Measurements from ENCODE around the gene FRMD6. TPM values are rescaled to one million over a fixed set of nuclear protein-coding genes. Genes with fewer than 3 reads are reported as not detected.

The FRMD6 gene
- polyA plus RNA-seq, 1 experiment: 507 TPM

GRCh38 chr14:51653079-51653774 is 1.5 kb downstream of the FRMD6 start:
- peak; percentile 46 for DNase-seq (ENCODE audit: low read depth)
- H3K36me3 ChIP-seq (ENCODE audit: control insufficient read depth, insufficient read depth, low read length): peaks cover 5% of the 10 kb centered on the region
- TF ChIP-seq, protein P1, sequence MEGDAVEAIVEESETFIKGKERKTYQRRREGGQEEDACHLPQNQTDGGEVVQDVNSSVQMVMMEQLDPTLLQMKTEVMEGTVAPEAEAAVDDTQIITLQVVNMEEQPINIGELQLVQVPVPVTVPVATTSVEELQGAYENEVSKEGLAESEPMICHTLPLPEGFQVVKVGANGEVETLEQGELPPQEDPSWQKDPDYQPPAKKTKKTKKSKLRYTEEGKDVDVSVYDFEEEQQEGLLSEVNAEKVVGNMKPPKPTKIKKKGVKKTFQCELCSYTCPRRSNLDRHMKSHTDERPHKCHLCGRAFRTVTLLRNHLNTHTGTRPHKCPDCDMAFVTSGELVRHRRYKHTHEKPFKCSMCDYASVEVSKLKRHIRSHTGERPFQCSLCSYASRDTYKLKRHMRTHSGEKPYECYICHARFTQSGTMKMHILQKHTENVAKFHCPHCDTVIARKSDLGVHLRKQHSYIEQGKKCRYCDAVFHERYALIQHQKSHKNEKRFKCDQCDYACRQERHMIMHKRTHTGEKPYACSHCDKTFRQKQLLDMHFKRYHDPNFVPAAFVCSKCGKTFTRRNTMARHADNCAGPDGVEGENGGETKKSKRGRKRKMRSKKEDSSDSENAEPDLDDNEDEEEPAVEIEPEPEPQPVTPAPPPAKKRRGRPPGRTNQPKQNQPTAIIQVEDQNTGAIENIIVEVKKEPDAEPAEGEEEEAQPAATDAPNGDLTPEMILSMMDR (IDR thresholded peaks at IDR 0.05; ENCODE audit: insufficient read depth, low read depth, low read length): 0 out of 2 replicates have a peak, but pooled peaks have one; percentile 14
- CTCF ChIA-PET: interaction anchor here (0.8 to 3.4 kb wide), 23 partner anchors 11 to 371 kb away, joined by 3 to 25 read pairs (median 4); no protein-coding TSS in a partner anchor
- H3K4me3 ChIP-seq (ENCODE audit: low read depth, low read length): peak overlapping the region; percentile 87
- POLR2A ChIA-PET: interaction anchor here (0.6 to 0.8 kb wide), 6 partner anchors 46 to 370 kb away, joined by 3 to 8 read pairs (median 4); no protein-coding TSS in a partner anchor
- no peaks in the 10 kb centered on the region for H3K27me3 ChIP-seq (ENCODE audit: control insufficient read depth, insufficient read depth, low read length)

DNA sequence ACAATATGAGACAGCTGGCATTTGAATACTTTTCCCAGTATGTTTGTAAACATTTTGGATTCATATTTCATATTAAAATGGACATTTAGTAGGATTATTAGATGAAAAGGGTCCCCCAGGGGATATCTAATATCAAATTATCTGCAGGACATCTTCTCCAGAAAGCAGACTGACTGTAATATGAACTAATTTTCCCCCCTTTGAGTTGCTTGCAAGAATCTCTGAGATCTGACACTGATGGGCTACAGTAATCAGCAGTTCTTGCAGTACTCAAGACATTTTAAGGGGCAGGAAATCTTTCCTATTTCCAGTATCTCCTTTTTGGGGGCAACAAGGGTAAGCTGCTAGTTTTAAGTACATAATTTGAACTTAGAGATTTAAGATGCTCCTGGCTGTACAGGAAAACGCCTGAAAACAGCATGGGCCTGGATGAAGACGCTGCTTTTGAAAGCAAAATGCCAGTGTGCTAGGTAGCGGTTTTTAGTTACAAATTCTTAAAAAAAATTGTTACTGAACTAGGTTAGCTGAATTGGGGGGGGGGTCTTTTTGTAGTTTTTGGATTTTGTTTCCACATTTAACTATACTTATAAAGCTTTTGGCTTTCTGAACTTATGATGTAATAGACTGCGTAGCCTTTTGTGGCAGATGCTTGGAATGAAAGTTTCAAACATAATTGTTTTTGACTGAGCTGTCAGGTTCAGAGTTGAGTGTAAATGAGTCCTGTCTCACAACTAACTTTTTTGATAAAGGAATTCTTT is 2.2 kb downstream of the FRMD6 start:
- DNase-seq (ENCODE audit: low read depth): no peak
- H3K36me3 ChIP-seq (ENCODE audit: control insufficient read depth, insufficient read depth, low read length): peaks cover 5% of the 10 kb centered on the region
- POLR2A ChIA-PET: interaction anchor here (0.6 kb wide), 2 partner anchors 84 to 371 kb away, joined by 3 to 7 read pairs; no protein-coding TSS in a partner anchor
- peak overlapping the region; percentile 87 for H3K4me3 ChIP-seq (ENCODE audit: low read depth, low read length)
- H3K27me3 ChIP-seq (ENCODE audit: control insufficient read depth, insufficient read depth, low read length): no peaks in the 10 kb centered on the region
- CTCF ChIA-PET: interaction anchor here (1.2 to 3.4 kb wide), 9 partner anchors 52 to 371 kb away, joined by 3 to 25 read pairs (median 5); no protein-coding TSS in a partner anchor
- TF ChIP-seq, protein P1 (IDR thresholded peaks at IDR 0.05; ENCODE audit: insufficient read depth, low read depth, low read length): no peak

DNA sequence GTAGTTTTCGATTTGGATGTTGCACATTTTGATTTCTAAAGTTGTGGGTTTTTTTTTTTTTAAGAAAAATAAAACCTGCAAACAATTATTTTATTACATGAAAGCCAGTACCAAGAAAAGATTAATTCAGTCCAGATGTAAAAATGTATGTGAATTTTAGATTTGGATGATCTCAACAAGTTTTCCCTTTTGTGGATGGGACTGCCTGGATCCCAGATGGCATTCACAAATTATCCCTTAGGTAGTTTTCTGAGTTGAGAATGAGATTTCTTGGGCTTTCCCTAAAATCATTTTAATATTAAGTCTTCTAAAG is 2.8 kb downstream of the FRMD6 start:
- TF ChIP-seq, protein P1 (IDR thresholded peaks at IDR 0.05; ENCODE audit: insufficient read depth, low read depth, low read length): no peak
- ChIA-PET CTCF (interaction anchor here (1.2 to 3.4 kb wide), 2 partner anchors 122 to 327 kb away, joined by 5 to 25 read pairs; no protein-coding TSS in a partner anchor), POLR2A (interaction anchor here (0.6 kb wide), 1 partner anchor 85 kb away, joined by 7 read pairs; no protein-coding TSS in a partner anchor)
- Histone ChIP-seq H3K27me3 (ENCODE audit: control insufficient read depth, insufficient read depth, low read length) (no peaks in the 10 kb centered on the region), H3K4me3 (ENCODE audit: low read depth, low read length) (peak overlapping the region; percentile 87), H3K36me3 (ENCODE audit: control insufficient read depth, insufficient read depth, low read length) (peaks cover 7% of the 10 kb centered on the region)
- no peak for DNase-seq (ENCODE audit: low read depth)

DNA sequence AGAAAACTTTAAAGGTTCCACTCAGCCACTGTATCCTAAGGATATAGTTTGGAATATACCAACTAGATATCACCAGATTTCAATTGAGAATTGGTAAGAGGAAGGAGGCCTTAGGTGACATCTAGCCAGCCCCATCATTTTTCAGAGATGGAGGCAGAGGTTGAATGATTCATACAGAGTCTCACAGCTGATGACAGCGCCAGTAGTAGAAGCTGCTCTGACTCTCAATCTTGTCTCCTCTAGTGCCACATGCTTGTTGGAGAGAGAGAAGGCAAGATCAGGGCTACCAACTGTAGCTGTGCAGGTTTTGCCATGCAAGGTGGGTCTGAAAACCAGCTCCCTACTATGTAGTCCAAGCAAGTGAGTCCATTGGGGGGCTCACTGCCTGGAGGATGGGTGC is 6.1 kb downstream of the FRMD6 start:
- TF ChIP-seq, protein P1 (IDR thresholded peaks at IDR 0.05; ENCODE audit: insufficient read depth, low read depth, low read length): no peak
- peak overlapping the region; percentile 41 for H3K4me3 ChIP-seq (ENCODE audit: low read depth, low read length)

More for the DNA sequence above, 6.1 kb downstream of the FRMD6 start:
- ChIA-PET POLR2A (interaction anchor here (0.9 kb wide), 1 partner anchor 8 kb away, joined by 4 read pairs; no protein-coding TSS in a partner anchor), CTCF (interaction anchor here (1.0 kb wide), 1 partner anchor 375 kb away, joined by 3 read pairs; no protein-coding TSS in a partner anchor)
- H3K36me3 ChIP-seq (ENCODE audit: control insufficient read depth, insufficient read depth, low read length): peaks cover 13% of the 10 kb centered on the region
- DNase-seq (ENCODE audit: low read depth): no peak
- H3K27me3 ChIP-seq (ENCODE audit: control insufficient read depth, insufficient read depth, low read length): no peaks in the 10 kb centered on the region
